Thyroid gland (tissue), 4 donors: ENCODE measurements around the gene RNFT2.
"Not testable (repeated sequence)": the region's sequence is repeated elsewhere in the genome, so short reads cannot be mapped to it uniquely, and the experiment has no call there.

Source experiments
- CTCF ChIP-seq, 6 experiments: fragments of 200-600 bp in 3 of 6; fragments of 450-650 bp in 3 of 6; sonication (generic) in 3 of 6; IDR thresholded peaks; one replicate each; pipeline ENCODE4 v1.5.1; 2016 to 2019; ENCODE audit warnings: antibody characterized with exemption in 6 of 6, mild to moderate bottlenecking in 2 of 6, inconsistent platforms in 1 of 6, moderate library complexity in 1 of 6
- POLR2A ChIP-seq, 2 donors: fragments of 450-650 bp; IDR thresholded peaks; one replicate each; pipeline ENCODE4 v1.6.1; 2017; ENCODE audit warnings: antibody characterized with exemption in 2 of 2, mild to moderate bottlenecking in 2 of 2, moderate library complexity in 1 of 2

- TF ChIP-seq POLR2A, CTCF (IDR thresholded peaks at IDR 0.05): not testable (repeated sequence)
Observed at GRCh38 chr12:116789562-116789961, 51.4 kb downstream of the RNFT2 start.
